HG03135 (cell line): ENCODE measurements around the gene SMLR1.

Experiments
- ATAC-seq: cut with Tn5 transposase; IDR thresholded peaks from one replicate; pipeline ENCODE4 v1.9.1; 2021; ENCODE audit warnings: mild to moderate bottlenecking, moderate library complexity; ENCODE audit not compliant: unreplicated experiment

SMLR1 gene

DNA sequence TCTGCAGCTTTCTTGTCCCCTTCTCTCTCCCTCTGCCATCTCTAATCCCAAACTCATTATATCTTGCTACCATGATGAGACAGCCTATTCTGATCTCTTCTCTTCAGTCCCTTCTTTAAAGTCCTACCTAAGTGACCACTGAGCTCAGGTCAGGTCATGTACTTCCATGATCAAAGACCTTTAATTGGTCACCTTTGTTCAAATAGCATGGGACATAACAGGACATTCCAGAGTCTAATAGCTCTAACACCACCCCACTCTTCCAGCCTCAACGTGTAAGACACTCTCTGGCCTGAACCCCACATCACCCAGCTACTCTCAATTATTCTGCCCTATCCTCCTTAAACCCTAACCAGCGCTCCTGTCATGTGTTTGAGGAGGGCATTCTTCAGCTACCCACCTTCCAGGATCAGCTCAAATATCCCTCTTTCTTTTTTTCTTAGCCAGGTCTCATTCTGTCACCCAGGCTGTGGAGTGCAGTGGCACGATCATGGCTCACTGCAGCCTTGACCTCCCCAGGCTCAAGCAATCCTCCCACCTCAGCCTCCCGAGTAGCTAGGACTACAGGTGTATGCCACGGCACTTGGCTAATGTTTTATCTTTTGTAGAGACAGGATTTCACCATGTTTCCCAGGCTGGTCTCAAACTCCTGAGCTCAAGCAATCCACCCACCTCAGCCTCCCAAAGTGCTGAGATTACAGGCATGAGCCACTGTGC lies 2.1 kb upstream of the SMLR1 start:
- ATAC-seq: no peak

DNA sequence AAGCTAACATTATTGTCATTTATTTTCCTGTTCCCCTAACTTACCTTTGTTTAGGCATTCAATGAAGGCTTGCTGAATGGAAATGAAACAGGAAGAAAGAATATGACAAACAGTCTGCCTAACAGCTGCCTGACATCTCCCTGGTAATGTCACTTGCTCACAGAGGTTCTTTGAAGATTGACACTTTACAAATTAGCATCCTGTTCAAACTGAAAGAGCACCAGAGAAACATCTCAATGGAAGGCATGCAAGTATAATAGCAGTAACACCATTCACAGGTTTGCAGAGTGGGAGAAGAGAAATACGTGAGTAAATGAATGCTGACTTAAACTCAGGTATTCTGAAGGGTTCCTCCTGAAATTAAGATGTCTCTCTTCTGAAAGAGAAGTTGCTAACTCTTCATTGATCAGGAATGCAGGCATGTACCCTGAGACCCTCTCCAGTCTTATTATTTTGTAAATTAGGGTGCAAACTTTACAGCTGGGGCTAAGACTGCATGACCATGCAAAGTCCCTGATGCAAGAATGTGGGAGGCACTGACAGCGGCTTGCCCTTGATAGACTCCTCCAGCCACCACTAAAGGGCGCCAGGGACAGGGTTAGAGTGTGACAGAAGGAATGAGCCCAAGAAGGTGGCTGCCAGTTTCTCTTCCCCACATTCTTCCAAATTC lies 1.3 kb upstream of the SMLR1 start:
- ATAC-seq: no peak

DNA sequence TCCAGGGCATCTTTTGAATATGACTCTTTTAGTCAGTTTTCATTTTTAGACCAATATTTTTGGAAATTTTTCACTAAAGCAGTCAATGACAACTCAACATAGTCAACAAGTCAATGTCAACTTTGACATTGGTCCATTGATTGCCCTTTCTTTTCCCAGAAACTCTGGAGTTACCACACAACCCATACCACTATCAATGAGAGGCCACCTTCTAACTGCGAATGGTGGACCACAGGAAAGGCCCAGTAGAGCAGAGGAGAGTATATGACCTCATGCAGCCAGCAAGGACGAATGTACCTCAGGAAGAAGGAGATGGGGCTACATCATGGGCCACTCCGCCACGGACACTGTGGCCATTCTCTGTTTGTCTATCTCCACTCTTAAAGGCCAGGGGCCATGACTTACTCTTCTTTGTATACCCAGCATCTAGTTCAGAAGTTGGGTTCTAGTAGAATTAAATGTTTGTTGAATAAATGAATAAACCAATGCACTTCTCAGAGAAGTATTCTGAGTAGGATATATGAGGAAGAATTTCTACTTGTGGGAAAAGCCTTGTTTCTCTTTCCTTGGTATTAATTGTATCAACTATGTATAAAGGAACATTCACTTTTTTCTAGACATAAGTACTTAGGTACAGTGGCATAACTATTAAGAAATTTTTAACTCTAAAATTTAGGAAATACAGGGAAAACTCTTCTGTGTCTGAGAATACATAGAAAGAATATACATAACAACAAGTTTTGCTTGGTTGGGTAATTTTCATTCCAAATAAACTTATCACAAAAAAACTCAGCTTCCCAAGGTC lies 562 bp upstream of the SMLR1 start:
- no peak for ATAC-seq

DNA sequence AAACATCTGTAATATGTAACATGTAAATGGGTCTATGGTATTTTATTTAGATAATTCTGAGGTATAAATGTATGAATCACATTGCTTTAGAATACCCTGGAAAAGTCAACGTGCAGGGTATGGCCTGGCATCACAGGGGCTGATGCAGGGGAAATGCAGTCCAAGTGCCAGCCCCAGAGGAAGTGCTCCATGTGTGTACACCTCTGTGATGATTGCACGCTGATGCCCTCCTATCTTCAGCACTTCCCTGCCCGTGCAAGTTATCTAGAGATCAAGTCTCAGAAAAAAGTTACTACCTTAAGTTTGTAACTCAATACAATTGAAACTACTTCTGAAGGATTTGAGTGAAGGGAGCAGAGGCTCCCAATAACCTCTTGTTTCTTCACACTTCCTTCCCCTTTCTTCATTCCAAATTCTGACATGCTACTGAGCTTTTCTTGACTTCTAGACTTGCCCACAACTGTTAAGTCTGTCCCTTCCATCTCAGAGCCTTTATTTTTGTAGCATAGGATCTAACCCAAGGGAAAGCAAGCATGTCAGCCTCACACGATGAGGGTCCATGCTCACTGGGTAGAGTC lies 2.2 kb downstream of the SMLR1 start:
- ATAC-seq: no peak

DNA sequence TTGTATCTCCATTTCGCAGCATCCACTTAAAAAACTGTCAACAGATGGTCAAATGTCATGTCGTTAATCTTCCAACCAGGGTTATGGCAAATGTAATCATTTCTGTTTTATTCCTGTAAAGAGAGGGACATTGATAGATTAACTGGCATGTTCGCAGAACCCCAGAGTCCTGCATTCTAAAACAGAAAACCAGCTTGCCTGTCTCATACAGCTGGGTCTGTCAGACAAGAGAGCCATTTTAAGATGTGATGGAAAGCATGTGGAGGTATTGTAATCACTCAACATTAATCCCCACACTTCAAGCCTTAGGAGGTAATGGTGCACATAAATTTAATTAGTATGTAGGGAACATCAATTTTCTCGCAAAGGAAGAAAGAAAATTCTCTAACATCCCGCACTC lies 4.4 kb downstream of the SMLR1 start:
- ATAC-seq: no peak

DNA sequence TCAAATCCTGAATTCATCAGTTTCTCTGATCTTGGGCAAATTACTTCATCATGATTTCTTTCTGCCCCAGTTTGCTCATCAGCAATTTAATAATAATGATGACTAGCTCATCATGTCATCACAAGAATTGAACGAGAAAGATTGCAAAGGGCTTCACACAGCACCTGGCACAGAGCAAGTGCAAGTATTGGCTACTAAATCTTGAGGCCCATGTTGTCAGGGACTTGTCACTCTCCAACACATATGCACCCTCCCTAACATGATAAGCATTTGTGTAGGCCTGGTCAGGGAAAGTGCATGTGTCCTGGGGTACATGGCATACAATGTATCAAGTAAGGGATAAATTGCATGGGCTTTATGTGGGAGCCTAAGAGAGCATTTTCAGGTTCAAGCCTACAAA lies 6.4 kb downstream of the SMLR1 start:
- no peak for ATAC-seq

DNA sequence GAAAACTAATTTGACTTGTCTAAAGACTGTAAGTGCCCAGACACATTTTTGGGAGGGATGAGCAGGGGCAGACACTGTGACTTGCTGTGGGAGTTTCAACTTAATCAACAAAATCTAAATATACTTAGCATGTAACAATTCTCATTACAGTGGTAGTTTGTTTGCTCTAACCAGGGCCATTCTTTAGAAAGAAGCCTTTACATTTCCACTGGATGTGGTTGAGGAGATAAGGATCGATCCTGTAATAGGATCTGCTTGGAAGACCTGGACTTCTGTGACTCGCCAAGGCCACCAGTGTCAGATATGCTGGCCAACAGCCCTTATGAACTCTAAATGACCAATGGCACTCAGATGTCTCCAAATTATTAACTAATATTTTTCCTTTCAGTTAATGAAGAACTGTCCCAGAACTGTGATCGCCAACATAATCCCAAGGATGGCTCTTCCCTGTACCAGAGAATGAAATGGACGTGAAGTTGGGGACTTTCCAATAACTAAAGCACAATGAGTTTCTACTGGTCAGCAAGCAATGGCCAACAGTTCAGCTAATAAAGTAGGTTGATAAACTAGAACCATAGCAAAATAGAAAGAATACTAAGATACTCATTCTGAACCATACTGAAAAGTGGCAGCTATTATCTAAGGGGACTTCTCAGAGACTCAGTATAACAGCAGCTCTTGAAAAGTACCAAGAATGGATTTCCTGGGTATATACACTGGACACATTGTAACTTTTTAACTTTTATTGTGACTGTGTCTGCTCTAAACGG lies 7.5 kb downstream of the SMLR1 start:
- no peak for ATAC-seq

DNA sequence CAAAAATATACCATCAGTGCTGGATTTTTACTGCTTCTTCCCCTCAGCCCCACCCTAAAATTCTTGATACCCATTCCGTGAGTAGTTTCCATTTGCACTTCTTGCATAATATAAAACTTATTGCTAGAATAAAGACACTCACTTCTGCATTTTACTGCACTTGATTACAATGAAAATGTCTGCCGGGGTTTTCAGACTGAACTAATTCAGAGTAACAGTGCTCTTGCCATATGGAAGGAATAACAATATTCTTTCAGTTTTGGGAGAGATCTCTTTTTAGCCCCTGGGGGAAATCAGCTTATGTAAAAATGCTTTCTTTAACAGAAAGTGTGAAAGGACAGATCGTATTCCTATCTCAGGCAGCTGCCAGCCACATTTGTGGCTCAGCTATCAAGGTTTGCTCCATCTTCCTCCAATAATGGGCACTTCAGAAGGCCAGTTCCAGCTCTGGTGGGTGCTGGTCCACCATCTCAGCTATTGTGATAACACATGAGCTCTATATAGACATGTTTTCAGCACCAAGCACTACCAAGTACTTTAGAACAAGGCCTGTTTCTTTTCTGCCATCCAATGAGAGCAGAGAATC lies 8.9 kb downstream of the SMLR1 start:
- ATAC-seq: no peak

DNA sequence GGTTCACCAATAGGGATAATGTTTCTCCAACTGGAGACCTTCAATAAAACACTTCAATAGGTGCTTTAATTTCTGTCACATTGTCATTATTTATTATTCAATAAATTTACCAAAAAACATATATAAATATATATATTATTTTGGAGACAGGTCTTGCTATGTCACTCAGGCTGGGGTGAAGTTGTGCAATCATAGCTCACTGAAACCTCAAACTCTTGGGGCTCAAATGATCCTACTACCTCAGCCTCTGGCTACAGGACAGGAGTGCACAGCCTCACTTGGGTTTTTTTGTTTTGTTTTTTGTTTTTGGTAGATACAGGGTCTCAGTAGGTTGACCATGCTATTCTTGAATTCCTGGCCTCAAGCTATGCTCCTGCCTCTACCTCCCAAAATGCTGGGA lies 9.9 kb downstream of the SMLR1 start:
- no peak for ATAC-seq

DNA sequence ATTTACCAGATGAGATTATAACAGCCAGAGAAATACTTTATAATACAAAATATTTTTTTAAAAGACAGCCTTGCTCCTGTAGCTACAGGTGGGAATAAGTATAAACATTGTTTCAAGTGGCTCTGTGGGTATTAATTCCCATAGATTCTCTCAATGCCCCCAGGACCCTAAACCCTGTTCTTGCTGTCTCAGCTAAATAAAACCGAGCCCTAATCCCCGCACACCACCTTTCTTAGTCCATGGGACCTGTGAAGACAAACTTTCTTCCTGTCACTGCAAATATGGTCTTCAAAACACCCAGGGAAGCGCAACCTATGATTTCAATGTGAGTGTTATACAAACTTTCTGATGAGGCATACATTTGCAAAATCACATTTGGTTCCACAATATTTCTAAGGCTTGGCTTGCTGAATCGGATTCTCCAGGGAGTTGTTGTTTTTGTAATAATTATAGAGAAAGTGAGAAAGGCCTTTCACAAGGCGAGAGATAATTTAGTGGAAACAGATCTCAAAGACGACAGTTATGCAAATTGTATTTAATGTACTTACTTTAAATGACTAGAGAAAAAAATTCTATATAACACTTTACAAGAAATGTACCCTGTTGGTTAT lies 11.1 kb downstream of the SMLR1 start:
- no peak for ATAC-seq

DNA sequence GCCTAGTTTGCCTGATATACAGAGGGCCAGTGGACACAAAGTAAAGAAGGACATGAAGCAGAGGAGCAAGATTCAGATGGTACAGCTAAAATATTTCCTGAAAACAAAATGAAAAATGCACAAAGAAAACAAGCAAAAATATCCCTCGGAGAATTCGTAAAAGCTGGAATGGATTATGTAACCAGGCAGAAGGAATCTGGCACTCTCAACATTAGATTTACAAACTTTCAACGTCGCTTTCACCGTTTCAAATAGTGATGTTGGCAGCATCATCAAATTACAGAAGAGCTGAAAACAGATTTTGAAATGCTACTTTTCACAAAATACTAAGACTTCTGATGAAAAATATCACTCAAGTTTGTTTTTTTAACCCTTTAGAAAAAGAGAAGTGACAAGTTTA lies 11.7 kb downstream of the SMLR1 start:
- no peak for ATAC-seq

DNA sequence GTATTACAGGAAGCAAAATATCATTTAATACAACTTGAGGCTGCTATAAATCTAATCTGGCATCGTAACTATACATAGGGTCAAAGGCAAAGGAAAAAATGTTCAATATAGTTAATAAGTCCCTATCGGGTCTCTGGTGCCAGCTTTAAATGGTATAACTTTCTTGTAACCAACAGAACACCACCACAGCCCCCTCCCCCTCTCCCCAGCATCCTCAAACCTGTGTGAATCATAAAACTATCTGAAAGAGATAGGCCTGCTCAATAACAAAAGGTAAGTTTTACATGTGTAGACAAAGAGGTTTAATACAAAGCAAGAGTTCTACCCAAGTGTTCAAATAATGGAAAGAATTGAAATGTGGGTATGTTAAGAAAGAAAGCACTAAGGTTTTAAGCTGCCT lies 12.2 kb downstream of the SMLR1 start:
- no peak for ATAC-seq

DNA sequence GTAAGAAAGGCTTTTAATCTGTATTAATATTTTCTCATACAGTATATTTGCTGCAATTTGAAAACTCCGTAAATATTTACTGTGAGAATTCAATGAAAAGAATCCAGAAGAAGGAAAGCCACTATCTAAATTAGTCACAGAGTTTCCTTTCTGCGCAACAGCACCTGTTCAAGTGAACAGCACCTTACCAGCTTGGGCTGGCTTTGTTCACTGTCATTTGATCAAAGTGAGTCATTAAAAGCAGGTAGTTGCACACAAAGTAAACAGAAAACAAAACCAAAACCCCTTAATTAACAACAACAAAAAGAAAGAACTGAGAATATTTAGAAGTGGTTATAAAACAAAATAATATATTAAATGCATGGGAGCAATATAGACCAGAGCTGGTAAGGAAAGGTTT lies 12.8 kb downstream of the SMLR1 start:
- no peak for ATAC-seq

DNA sequence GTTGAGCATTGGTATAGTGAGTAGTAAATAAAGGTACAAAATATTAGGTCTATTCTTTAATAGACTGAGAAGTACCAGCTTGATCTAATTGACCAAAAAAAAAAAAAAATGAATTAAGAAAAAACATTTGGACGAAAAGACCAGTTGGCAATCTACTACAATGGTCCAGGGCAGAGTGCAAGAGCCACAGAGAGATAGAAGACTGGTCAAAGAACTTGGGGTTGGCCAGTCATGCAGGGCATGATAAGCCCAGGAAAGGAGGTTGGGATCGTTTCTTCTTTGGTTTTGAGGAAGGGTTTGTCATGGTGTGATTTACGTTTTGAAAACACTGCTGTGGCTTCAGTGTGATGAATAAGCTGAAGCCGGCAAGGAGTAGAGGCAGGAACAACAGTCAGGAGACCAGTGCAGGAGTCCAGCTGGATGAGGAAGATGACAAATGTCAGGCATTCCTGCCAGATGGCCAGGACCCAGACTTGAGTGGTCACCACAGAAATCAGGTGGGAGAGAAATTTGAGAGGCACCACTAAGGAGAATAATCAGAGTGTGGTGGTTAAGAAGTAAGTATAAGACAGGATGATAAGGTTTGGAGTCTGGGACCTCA lies 14.0 kb downstream of the SMLR1 start:
- ATAC-seq: no peak

DNA sequence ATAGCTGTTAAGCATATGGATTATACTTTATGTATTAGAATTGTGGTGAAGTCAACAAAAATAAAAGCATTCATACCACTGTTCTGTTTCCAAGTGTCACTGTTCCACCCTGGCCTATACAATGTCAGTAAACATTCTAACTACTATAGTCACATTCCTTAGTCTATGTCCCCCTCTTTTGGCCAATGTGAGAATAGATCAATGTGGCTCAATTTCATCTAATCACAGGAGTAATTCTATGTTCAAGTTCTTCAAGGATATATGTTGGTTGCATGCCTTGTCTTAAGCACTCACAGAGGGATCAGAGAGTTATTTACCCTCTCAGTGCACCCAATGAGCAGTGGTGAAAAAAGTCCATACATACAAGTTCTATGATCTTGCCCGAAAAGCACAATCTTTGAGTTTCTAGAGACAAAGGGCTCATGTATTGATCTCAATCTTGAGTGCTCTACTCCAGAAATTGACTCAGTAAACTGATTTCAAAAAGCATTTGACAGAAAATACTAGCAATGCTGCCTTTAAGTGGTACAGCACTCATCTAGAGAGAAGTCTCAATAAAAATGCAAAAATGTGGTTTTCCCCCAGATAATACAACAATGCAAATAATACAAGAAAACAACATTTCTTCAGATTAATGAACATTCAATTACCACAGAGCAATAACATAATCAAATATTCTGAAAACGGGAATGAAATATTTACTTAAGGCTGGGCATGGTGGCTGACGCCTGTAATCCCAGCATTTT lies 16.5 kb downstream of the SMLR1 start:
- ATAC-seq: no peak

DNA sequence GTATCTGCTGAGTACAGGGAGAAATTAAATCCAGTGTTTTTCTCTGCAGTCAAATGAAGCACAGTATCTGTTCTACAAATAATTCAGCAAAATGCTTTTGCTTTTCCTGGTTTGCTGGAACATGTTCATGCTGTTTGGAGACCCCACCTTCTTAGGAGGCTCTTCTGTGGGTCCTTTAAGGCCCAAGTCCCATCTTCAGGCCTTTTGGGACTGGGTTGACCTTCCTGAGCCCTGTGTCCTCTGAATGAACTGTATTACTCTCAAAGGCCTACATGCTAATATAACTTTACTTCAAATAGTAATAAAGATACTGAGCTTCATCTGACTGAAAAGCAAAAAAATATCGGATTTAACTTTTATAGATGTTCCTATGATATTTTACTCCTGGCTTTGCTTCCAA lies 19.3 kb downstream of the SMLR1 start:
- no peak for ATAC-seq

DNA sequence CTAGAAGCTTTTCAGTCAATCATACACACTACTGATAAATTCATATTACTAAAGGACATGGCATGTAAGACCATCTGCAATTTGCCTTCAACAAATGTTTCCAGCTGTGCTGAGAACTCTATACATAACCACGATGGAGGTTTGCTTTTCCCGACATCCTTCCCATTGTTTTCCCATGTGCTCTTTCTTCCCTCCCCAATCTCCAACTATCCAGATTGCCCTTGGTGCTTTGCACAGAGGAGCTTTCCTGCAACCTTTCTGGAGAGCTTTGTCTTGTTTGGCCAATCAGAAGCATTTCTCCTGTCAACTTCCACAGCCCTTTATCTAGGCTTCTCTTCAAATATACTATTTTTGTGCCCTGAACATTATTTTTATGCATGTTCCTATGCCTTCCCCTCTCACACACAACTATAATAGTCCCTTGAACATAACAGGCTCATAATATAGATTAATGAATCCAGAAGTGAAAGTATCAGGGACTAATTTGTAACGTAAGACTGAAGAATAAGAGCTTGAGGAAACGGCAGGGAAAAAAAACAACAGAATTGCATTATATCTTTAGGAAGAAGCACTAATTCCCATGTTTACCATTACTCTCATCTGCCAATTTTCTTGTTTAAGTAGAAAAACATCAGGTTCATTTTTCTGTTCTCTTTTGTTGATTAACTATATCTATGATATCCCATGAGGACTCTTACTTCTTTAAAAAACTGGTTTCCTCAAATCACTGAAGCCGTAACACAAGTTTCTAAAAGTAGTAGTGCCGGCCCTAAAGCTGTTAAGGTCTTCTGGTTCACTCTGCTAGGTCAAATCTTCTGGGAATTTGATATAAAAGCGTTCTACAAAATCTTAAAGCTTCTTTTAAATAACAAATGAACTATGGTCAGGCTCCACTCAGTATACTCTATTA lies 20.1 kb downstream of the SMLR1 start:
- ATAC-seq: no peak

DNA sequence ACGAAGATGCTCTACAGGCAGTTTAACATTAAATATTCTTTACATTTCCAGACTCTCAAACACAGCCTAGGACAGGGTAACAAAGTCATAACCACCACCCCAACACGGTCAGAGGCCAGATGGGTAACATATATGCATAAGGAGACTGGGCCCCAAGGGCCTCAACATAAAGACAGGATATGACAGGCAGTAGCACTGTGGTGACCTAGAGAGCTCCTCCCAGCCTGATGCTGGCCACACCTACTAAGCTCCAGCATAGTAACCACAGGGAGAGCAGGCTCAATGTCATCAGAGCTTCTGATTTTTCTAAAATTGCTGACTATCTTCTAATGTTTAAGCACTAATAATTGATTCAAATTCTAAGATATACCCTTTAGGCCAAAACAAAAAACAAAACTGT lies 21.7 kb downstream of the SMLR1 start:
- peak; percentile 81 for ATAC-seq
